HCT116 (cell line): Measurements from ENCODE around the gene RFX8. TPM values are rescaled to one million over a fixed set of nuclear protein-coding genes. Genes with fewer than 3 reads are reported as not detected.

Experiments
- ATAC-seq: fragments of 200-7000 bp; cut with Tn5 transposase; 2 replicates; pipeline ENCODE4 v1.9.1; 2020; ENCODE audit warnings: mild to moderate bottlenecking, moderate library complexity
- BruUV-seq: library from RNA; stranded (reverse); fragments of 400-500 nt; replicated peaks from 2 replicates; lab custom pipeline; 2021; lab: Mats Ljungman, UMichigan
- CTCF ChIA-PET: fragments of 300-600 bp; sonication (Branson Sonifier 250); formaldehyde crosslinking; loops from one replicate; lab custom pipeline; 2021; ENCODE audit warnings: antibody characterized with exemption; lab: Charles Lee
- POLR2A ChIA-PET: fragments of 300-600, 350-600 bp; sonication (Branson Sonifier 250); formaldehyde crosslinking; loops from one replicate; lab custom pipeline; 2021; ENCODE audit warnings: antibody characterized with exemption; lab: Charles Lee
- RAD21 ChIA-PET, 2 experiments: fragments of 300-600 bp; sonication (Branson Sonifier 250); formaldehyde crosslinking; loops; one replicate each; lab custom pipeline; 2023; ENCODE audit warnings: low total read pairs in 2 of 2; ENCODE audit not compliant: uncharacterized antibody in 2 of 2, unreplicated experiment in 2 of 2, low non-redundant PET in 1 of 2; lab: Charles Lee
- DNase-seq: peaks from one replicate; pipeline ENCODE4 v3.0.0-alpha.2; 2010; ENCODE audit warnings: low read depth, low spot score
- H2AFZ ChIP-seq: fragments of 200-600 bp; shearing (Covaris generic), sonication (generic); 2 replicates; pipeline ENCODE4 v1.6.1; 2017; ENCODE audit warnings: low read depth, mixed run types, mixed read lengths, antibody characterized with exemption, low read length; ENCODE audit not compliant: poor library complexity, severe bottlenecking
- H3K27ac ChIP-seq: 2 replicates; pipeline ENCODE4 v1.5.1; 2012; ENCODE audit warnings: low read depth, low read length
- H3K27me3 ChIP-seq: fragments of 200-600 bp; sonication (generic); 2 replicates; pipeline ENCODE4 v1.6.1; 2016; ENCODE audit warnings: mixed run types, low read length, mixed read lengths; ENCODE audit not compliant: insufficient read depth
- H3K36me3 ChIP-seq, 2 experiments: fragments of 200-500 bp in 1 of 2; fragments of 200-600 bp in 1 of 2; sonication (Bioruptor generic) in 1 of 2; sonication (generic) in 1 of 2; 2 replicates each; pipeline versions ENCODE4 v1.5.1 to v1.6.1; 2014 to 2016; ENCODE audit warnings: low read length in 2 of 2, inconsistent platforms in 1 of 2, mixed read lengths in 1 of 2, mixed run types in 1 of 2; ENCODE audit not compliant: insufficient read depth in 2 of 2, control insufficient read depth in 1 of 2
- H3K4me1 ChIP-seq, 2 experiments: fragments of 200-600 bp in 1 of 2; sonication (generic) in 1 of 2; 2 replicates each; pipeline versions ENCODE4 v1.5.1 to v1.6.1; 2012 to 2017; ENCODE audit warnings: low read length in 2 of 2, inconsistent platforms in 1 of 2, mild to moderate bottlenecking in 1 of 2, mixed read lengths in 1 of 2, mixed run types in 1 of 2, moderate library complexity in 1 of 2; ENCODE audit not compliant: insufficient read depth in 2 of 2, control insufficient read depth in 1 of 2
- H3K4me2 ChIP-seq: fragments of 200-600 bp; sonication (generic); 2 replicates; pipeline ENCODE4 v1.6.1; 2017; ENCODE audit warnings: mixed run types, low read length, mixed read lengths
- H3K4me3 ChIP-seq, 2 experiments: fragments of 200-600 bp in 1 of 2; sonication (generic) in 1 of 2; replicated peaks in 1 of 2; 2 replicates each; pipeline ENCODE4 v1.5.1; 2011 to 2016; ENCODE audit warnings: low read length in 2 of 2, control low read depth in 1 of 2, low read depth in 1 of 2, mild to moderate bottlenecking in 1 of 2, mixed read lengths in 1 of 2, mixed run types in 1 of 2
- H3K79me2 ChIP-seq: fragments of 200-600 bp; sonication (generic); 2 replicates; pipeline ENCODE4 v1.6.1; 2017; ENCODE audit warnings: mild to moderate bottlenecking, mixed run types, low read length, moderate library complexity, mixed read lengths; ENCODE audit not compliant: insufficient read depth
- H3K9ac ChIP-seq: fragments of 200-600 bp; sonication (generic); 2 replicates; pipeline ENCODE4 v1.6.1; 2016; ENCODE audit warnings: low read length, mixed read lengths
- H3K9me2 ChIP-seq: fragments of 200-600 bp; sonication (generic), shearing (Covaris generic); 2 replicates; pipeline ENCODE4 v1.6.1; 2017; ENCODE audit warnings: mixed run types, mild to moderate bottlenecking, moderate library complexity; ENCODE audit not compliant: insufficient read depth
- H3K9me3 ChIP-seq, 2 experiments: fragments of 200-500 bp in 1 of 2; fragments of 200-600 bp in 1 of 2; sonication (Bioruptor generic) in 1 of 2; sonication (generic) in 1 of 2; 2 replicates each; pipeline ENCODE4 v1.6.1; 2014 to 2017; ENCODE audit warnings: low read length in 2 of 2, mixed read lengths in 2 of 2, inconsistent platforms in 1 of 2, low read depth in 1 of 2, mild to moderate bottlenecking in 1 of 2, mixed run types in 1 of 2, moderate library complexity in 1 of 2; ENCODE audit not compliant: control insufficient read depth in 1 of 2, insufficient read depth in 1 of 2
- H4K20me1 ChIP-seq: fragments of 200-600 bp; sonication (generic), shearing (Covaris generic); 2 replicates; pipeline ENCODE4 v1.6.1; 2017; ENCODE audit warnings: mixed run types, mild to moderate bottlenecking, moderate library complexity; ENCODE audit not compliant: insufficient read depth
- ATF3 ChIP-seq: IDR thresholded peaks from 2 replicates; pipeline ENCODE4 v1.6.1; 2012
- CEBPB ChIP-seq: IDR thresholded peaks from 2 replicates; pipeline ENCODE4 v1.6.1; 2012; ENCODE audit warnings: low read depth
- EZH2phosphoT487 ChIP-seq: fragments of 200-600 bp; IDR thresholded peaks from 2 replicates; pipeline ENCODE4 v1.6.1; 2018; ENCODE audit warnings: antibody characterized with exemption, borderline replicate concordance
- FOSL1 ChIP-seq: IDR thresholded peaks from 2 replicates; pipeline ENCODE4 v1.6.1; 2012; ENCODE audit warnings: low read depth
- POLR2AphosphoS5 ChIP-seq: IDR thresholded peaks from 2 replicates; pipeline ENCODE4 v1.6.1; 2011; ENCODE audit warnings: mild to moderate bottlenecking, low read depth, low read length, moderate library complexity
- RAD21 ChIP-seq: IDR thresholded peaks from 2 replicates; pipeline ENCODE4 v1.6.1; 2012; ENCODE audit warnings: low read depth, mild to moderate bottlenecking
- SIN3A ChIP-seq: IDR thresholded peaks from 2 replicates; pipeline ENCODE4 v1.6.1; 2012; ENCODE audit warnings: low read depth
- SP1 ChIP-seq: IDR thresholded peaks from 2 replicates; pipeline ENCODE4 v1.6.1; 2012; ENCODE audit warnings: low read depth
- SRF ChIP-seq: IDR thresholded peaks from 2 replicates; pipeline ENCODE4 v1.6.1; 2012; ENCODE audit warnings: low read depth
- TCF7L2 ChIP-seq: IDR thresholded peaks from 2 replicates; pipeline ENCODE4 v1.7.0; 2011; ENCODE audit warnings: borderline replicate concordance, inconsistent platforms; ENCODE audit not compliant: insufficient read depth, insufficient read length; ENCODE audit errors: extremely low read depth
- YY1 ChIP-seq: IDR thresholded peaks from 2 replicates; pipeline ENCODE4 v1.6.1; 2011; ENCODE audit warnings: low read length, low read depth, moderate library complexity, mild to moderate bottlenecking; ENCODE audit not compliant: insufficient replicate concordance; ENCODE audit errors: extremely low read depth
- ZFX ChIP-seq: fragments of 450-650 bp; IDR thresholded peaks from 2 replicates; pipeline ENCODE4 v1.6.1; 2017
- intact Hi-C: fragments of 100-400 bp; cut with micrococcal nuclease; formaldehyde crosslinking; loops from 2 replicates; pipeline ENCODE4 v1.10.0; 2022
- total RNA-seq: library from RNA; stranded (reverse); gene quantifications from one replicate; pipeline ENCODE4 v1.2.1, GENCODE V29; 2021; ENCODE audit not compliant: unreplicated experiment
- TF ChIP-seq, protein P1 (sequence below): IDR thresholded peaks from 2 replicates; pipeline ENCODE4 v1.6.1; 2012
- TF ChIP-seq, protein P2 (sequence below): IDR thresholded peaks from 2 replicates; pipeline ENCODE4 v1.6.1; 2011; ENCODE audit warnings: mild to moderate bottlenecking, low read length, moderate library complexity; ENCODE audit not compliant: insufficient replicate concordance; ENCODE audit errors: extremely low read depth

RFX8 gene
- total RNA-seq, 1 experiment from 2014 or later: not detected

DNA sequence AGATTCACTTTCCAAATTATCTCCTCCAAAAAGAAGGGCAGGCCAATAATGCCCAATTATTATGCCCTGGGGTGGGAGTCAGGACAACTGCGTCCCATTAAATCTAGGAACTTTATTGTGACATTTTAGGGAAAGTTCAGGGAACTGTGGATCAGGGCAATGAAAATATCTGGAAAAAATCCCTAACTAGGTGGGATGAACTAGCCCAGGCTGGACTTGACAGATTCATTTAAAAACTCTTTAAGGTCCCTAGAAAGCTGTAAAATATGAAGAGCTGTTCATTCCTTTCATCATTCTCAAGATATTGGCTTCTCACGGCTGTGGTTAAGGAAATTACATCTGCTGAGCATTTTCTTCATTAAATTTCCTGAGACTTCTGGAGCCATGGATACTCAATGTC lies 95.8 kb downstream of the RFX8 start:
- DNase-seq (no peak), ATAC-seq (no peak)
- H3K9me3 ChIP-seq: no peaks in the 10 kb centered on the region
- no peak overlapping the region for H3K4me2 ChIP-seq
- ChIA-PET CTCF (no interaction called here), POLR2A (no interaction called here), RAD21 (no interaction called here)
- intact Hi-C loops: no loop called here
- TF ChIP-seq ZFX: no peak
- TF ChIP-seq SIN3A: no peak
- no peak for TF ChIP-seq SRF
- TF ChIP-seq SP1: no peak
- TF ChIP-seq YY1: no peak
- no peak for TF ChIP-seq ATF3
- TF ChIP-seq EZH2phosphoT487: no peak
- no peak for TF ChIP-seq FOSL1
- TF ChIP-seq, protein P1, sequence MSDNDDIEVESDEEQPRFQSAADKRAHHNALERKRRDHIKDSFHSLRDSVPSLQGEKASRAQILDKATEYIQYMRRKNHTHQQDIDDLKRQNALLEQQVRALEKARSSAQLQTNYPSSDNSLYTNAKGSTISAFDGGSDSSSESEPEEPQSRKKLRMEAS: no peak
- no peak for TF ChIP-seq POLR2AphosphoS5
- no peak for TF ChIP-seq TCF7L2
- TF ChIP-seq, protein P2, sequence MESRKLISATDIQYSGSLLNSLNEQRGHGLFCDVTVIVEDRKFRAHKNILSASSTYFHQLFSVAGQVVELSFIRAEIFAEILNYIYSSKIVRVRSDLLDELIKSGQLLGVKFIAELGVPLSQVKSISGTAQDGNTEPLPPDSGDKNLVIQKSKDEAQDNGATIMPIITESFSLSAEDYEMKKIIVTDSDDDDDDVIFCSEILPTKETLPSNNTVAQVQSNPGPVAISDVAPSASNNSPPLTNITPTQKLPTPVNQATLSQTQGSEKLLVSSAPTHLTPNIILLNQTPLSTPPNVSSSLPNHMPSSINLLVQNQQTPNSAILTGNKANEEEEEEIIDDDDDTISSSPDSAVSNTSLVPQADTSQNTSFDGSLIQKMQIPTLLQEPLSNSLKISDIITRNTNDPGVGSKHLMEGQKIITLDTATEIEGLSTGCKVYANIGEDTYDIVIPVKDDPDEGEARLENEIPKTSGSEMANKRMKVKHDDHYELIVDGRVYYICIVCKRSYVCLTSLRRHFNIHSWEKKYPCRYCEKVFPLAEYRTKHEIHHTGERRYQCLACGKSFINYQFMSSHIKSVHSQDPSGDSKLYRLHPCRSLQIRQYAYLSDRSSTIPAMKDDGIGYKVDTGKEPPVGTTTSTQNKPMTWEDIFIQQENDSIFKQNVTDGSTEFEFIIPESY: no peak
- TF ChIP-seq RAD21: no peak
- TF ChIP-seq CEBPB: no peak
- H3K4me1 ChIP-seq: no peaks in the 10 kb centered on the region
- no peak overlapping the region for H3K4me3 ChIP-seq
- no peak overlapping the region for H3K9ac ChIP-seq
- no peak overlapping the region for H2AFZ ChIP-seq
- H4K20me1 ChIP-seq: no peaks in the 10 kb centered on the region
- H3K27me3 ChIP-seq: no peaks in the 10 kb centered on the region
- no TSS peak for BruUV-seq
- H3K9me2 ChIP-seq: no peaks in the 10 kb centered on the region
- H3K79me2 ChIP-seq: no peaks in the 10 kb centered on the region
- H3K36me3 ChIP-seq: no peaks in the 10 kb centered on the region
- no peak overlapping the region for H3K27ac ChIP-seq
